Measurements from ENCODE around the gene DNM1L.

The DNM1L gene
- 112 reads per million, percentile 85 among the genes with 10 or more reads in this experiment for total RNA-seq

DNA sequence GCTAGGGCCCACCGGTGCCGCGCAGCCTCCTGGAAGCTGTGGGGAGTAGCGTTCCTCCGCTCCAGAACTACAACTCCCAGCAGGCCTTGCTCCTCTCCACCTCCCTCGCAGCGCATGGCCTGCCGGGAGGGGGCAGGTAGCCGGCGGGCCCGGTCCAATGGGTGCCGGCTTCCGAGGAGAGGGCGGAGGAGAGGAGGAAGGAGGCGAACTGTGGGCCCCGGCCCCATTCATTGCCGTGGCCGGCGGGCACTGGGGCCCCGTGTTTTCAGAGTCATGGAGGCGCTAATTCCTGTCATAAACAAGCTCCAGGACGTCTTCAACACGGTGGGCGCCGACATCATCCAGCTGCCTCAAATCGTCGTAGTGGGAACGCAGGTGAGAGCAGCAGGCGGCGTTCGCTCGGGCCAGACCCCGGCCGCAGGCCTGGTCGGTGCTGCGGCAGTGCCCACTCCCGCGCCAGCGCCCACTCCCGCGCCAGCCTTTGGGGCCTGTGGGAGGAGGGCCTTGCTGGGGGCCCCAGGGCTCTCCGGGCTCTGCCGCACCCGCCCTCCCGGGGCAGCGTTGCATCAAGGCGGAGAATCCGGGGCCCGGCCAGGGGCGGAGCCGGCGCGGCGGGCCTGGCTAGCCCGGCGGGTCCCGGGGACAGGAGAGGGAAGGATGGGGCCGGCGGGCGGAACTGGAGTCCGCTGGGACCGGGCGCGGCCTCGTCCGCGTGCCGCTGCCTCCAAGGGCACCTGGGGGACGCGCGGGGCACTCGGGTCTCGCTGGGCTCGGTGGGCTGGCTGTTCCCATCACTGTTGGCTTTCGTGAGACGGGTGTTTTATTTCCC, at the start of gene DNM1L:
Gene DNM1L (plus strand): TSS at position 211 of the 829 bp plus-strand sequence. CDS start 63 bp downstream, at position 274.
- peak; percentile 93 for DNase-seq

DNA sequence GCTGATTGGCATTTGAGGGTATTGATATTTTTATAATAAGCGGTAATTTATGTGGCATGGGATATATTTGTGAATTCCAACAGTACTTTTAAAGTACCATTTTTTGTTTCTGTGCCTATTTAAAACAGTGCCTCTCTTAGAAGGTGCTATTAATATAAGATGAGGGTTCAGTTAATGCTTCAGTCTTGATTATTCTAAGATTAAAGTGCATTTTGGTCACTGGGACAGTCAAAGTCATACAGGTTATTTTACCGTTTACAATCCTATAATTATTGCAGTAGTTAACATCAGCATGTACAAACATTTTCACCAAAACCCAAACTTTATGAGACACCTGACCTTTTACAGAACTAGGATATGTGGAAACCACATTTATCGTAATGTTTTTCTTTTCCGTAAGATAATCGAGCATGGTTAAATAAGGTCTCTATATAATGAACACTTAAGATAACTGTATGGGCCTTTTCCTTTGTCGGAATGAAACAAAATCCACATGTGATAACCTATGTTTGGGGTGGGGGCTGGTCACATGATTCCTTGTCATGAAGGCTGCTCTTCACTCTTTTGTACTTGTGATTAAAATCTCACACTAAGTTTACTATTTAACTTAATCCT, 37.7 kb upstream of the DNM1L start:
- DNase-seq: no peak

DNA sequence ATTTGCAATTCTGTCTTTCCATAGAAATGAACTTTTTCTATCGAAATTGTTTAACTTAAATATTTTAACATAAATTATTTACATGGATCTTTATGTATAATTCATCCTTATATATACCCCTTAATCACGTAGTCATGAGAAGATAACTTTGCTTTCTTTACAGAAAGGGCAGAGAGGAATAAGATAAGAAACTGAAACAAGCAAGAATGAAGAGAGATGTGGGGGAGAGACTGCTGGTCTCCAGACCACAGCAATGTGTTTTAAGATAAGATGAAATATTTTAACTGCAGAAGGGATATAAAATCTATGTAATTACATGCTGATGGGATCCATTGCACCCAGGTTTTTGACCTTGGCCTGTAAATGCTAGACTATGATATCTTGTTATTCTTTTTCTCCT, 34.7 kb upstream of the DNM1L start:
- DNase-seq: no peak

GRCh38 chr12:32647275-32647674, 31.8 kb upstream of the DNM1L start:
- DNase-seq: no peak

GRCh38 chr12:32650508-32650907, 28.6 kb upstream of the DNM1L start:
- no peak for DNase-seq

DNA sequence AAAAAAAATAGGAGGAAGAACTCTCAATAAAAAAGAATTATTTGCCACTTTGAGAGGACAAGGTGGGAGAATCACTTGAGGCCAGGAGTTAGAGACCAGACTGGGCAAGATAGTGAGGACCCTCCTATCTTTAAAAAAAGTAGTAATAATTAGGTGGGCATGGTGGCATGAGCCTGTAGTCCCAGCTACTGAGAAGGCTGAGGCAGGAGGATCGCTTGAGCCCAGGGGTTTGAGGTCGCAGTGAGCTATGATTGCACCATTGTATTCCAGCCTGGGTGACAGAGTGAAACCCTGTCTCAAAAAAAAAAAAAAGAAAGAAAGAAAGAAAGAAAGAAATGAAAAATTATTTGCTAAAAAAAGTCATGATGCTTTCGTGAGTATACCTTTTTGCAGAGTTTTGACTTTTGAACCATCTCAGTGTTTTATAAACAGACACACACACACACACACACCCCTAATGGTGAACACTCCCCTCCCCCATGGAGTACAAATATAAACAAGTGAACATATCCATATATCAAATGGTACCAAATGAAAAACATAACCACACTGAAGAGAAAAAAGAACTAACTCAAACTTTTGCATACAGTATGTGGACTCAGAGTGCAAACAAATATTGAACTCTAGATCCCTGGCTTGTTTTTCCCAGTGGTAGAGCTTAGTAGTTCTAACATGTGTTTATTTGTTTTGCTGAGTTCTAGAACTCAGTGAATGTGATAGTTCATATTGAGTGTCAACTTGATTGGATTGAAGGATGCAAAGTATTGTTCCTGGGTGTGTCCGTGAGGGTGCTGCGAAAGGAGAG, 27.7 kb upstream of the DNM1L start:
- DNase-seq: no peak

GRCh38 chr12:32651956-32652210, 27.2 kb upstream of the DNM1L start:
- DNase-seq: no peak

DNA sequence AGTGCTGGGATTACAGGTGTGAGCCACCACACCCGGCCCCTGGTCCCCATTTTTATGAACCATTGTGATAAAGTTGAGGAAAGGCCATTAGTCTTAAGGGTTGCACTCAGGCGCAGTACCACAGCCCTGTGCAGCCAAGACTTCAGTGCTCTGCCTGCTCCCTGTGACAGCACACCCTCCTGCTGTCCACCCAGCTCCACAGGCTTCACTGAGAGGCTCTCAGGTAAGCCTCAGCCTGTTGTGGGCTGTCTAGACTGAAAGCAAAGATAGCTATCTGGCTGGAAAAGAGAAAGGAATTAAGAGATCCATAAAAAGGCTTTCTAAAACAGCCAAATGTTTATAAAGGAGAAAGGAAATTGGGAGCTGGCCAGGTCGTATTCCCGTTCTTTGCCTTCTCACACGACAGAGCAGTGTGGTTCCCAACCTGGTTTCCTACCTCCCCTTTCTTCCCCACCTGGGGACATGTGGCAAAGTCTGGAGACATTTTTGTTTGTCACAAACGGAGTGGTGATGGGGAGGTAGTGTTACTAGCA, 19.1 kb upstream of the DNM1L start:
- no peak for DNase-seq

- DNase-seq: no peak
Measured at GRCh38 chr12:32661706-32662105, 17.4 kb upstream of the DNM1L start.

GRCh38 chr12:32662665-32663064, 16.4 kb upstream of the DNM1L start:
- no peak for DNase-seq

- DNase-seq: no peak
Measured at GRCh38 chr12:32666018-32666417, 13.1 kb upstream of the DNM1L start.

DNA sequence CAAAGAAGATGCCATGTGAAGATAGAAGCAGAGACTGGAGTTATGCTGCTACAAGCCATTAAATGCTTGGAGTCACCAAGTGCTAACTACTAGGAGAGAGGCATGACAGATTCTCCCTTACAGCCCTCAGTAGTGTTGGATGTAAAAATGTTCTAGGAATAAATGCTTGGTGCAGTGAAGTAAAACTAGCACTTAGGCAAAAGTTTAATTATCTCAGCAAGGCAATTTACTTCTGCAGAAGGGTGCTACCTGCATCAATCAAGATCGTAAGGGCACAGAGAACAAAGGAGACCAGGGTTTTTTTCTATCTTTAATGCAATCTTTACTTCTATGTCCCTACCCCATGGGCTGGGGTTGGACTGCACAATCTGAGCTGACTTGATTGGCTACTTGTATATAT, 9.5 kb upstream of the DNM1L start:
- DNase-seq: no peak

GRCh38 chr12:32671930-32672780, 6.9 kb upstream of the DNM1L start:
- DNase-seq: no peak

DNA sequence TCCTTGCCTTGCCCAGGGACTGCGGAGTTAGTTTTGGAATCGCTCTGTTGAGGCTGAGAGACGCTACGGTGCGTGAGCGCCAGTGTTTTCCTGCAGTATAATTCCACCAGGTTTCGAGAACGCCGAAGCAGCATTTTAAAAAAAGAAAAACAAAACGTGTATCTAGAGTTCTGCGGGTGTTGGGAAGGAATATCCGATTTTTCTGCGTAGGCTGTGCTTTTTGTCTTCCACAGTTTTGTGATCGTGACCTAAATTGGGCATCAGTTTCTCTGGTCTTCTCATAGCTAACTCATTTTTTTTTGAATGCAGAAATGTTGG, 778 bp downstream of the DNM1L start:
- DNase-seq: no peak

- no peak for DNase-seq
Measured at GRCh38 chr12:32680787-32681186, 1.7 kb downstream of the DNM1L start.

- no peak for DNase-seq
Measured at GRCh38 chr12:32681272-32681671, 2.2 kb downstream of the DNM1L start.

GRCh38 chr12:32686340-32686739, 7.2 kb downstream of the DNM1L start:
- DNase-seq: no peak

- no peak for DNase-seq
Measured at GRCh38 chr12:32688786-32689185, 9.7 kb downstream of the DNM1L start.

DNA sequence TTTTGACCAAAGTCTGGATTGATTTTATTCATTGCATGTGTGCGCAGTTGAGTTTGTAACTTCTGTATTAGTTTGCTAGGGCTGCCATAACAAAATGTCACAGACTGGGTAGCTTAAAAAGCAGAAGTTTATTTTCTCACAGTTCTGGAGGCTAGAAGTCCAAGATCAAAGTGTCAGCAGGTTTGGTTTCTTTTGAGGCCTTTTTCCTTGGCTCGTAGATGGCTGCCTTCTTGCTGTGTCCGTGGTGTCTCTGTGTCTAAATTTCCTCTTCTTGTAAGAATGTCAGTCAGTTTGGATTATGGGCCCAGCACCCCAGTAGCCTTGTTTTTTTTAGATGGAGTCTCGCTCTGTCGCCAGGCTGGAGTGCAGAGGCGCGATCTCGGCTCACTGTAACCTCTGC, 11.8 kb downstream of the DNM1L start:
- DNase-seq: no peak

GRCh38 chr12:32692358-32692757, 13.3 kb downstream of the DNM1L start:
- DNase-seq: no peak

- no peak for DNase-seq
Measured at GRCh38 chr12:32693036-32693435, 13.9 kb downstream of the DNM1L start.

- DNase-seq: no peak
Measured at GRCh38 chr12:32695787-32696186, 16.7 kb downstream of the DNM1L start.

- no peak for DNase-seq
Measured at GRCh38 chr12:32697445-32697844, 18.3 kb downstream of the DNM1L start.

Measured in effector CD4-positive, alpha-beta T cell (primary cell).